ENCODE results near the gene RAMP3. TPM values are rescaled to one million over a fixed set of nuclear protein-coding genes. Genes with fewer than 3 reads are reported as not detected.

The RAMP3 gene
- total RNA-seq, 4 donors from 2014 or later, result 31.9 to 66.5 (median 46.1) TPM

- Histone ChIP-seq H3K4me1 (peaks cover 0 to 12% (median 5%) of the 10 kb centered on the region in 3 donors), H3K9me3 (peaks cover 0 to 1% (median 0%) of the 10 kb centered on the region in 3 donors), H3K36me3 (no peaks in the 10 kb centered on the region), H3K27me3 (peaks cover 49% of the 10 kb centered on the region), H3K4me3 (peak overlapping the region; percentile 6 to 53), H3K27ac (peak overlapping the region in 3 of 4 donors; percentile 51 to 60 (median 59))
- 100% methylated on average over 1 of the region's 1 CpG; no CpG with 5 or more reads in 1 of the 2 donors for WGBS, 2 donors (ENCODE audit: low coverage in 1 of 2)
- TF ChIP-seq EP300 (IDR thresholded peaks at IDR 0.05) (no peak), POLR2AphosphoS5 (IDR thresholded peaks at IDR 0.05) (no peak), CTCF (IDR thresholded peaks at IDR 0.05) (no peak), POLR2A (IDR thresholded peaks at IDR 0.05) (no peak)
- no peak for ATAC-seq
Observed at GRCh38 chr7:45158471-45158870, 880 bp downstream of the RAMP3 start.

- ATAC-seq, result no peak
- Histone ChIP-seq H3K36me3 (no peaks in the 10 kb centered on the region), H3K4me3 (peak overlapping the region in 1 of 2 donors; percentile 53), H3K27ac (peak overlapping the region in 2 of 4 donors; percentile 16 to 59), H3K4me1 (peaks cover 0 to 12% (median 5%) of the 10 kb centered on the region in 3 donors), H3K9me3 (peaks cover 0 to 10% (median 0%) of the 10 kb centered on the region in 3 donors), H3K27me3 (peaks cover 49% of the 10 kb centered on the region)
- 88% methylated on average over 1 of the region's 4 CpGs; no CpG with 5 or more reads in 1 of the 2 donors for WGBS, 2 donors (ENCODE audit: low coverage in 1 of 2)
- TF ChIP-seq POLR2A (IDR thresholded peaks at IDR 0.05) (no peak), POLR2AphosphoS5 (IDR thresholded peaks at IDR 0.05) (no peak), EP300 (IDR thresholded peaks at IDR 0.05) (no peak), CTCF (IDR thresholded peaks at IDR 0.05) (no peak)
Observed at GRCh38 chr7:45159296-45159695, 1.7 kb downstream of the RAMP3 start.

GRCh38 chr7:45160417-45160881 is 2.9 kb downstream of the RAMP3 start:
- H3K4me3 ChIP-seq, result peak overlapping the region in 1 of 2 donors; percentile 12
- TF ChIP-seq POLR2AphosphoS5 (IDR thresholded peaks at IDR 0.05) (no peak), CTCF (IDR thresholded peaks at IDR 0.05) (no peak), POLR2A (IDR thresholded peaks at IDR 0.05) (no peak), EP300 (IDR thresholded peaks at IDR 0.05) (no peak)
- peaks cover 0 to 8% (median 5%) of the 10 kb centered on the region in 3 donors for H3K4me1 ChIP-seq
- 55 to 66% methylated on average over 7 to 9 of the region's 10 CpGs for WGBS, 2 donors (ENCODE audit: low coverage in 1 of 2)
- peaks cover 44% of the 10 kb centered on the region for H3K27me3 ChIP-seq
- peak overlapping the region in 1 of 4 donors; percentile 4 for H3K27ac ChIP-seq
- peak; percentile 19 for ATAC-seq
- peaks cover 0 to 13% (median 0%) of the 10 kb centered on the region in 3 donors for H3K9me3 ChIP-seq
- no peaks in the 10 kb centered on the region for H3K36me3 ChIP-seq

GRCh38 chr7:45161138-45161537 is 3.5 kb downstream of the RAMP3 start:
- H3K4me3 ChIP-seq, result peak overlapping the region in 1 of 2 donors; percentile 12
- H3K4me1 ChIP-seq, result peaks cover 0 to 8% (median 5%) of the 10 kb centered on the region in 3 donors
- peaks cover 37% of the 10 kb centered on the region for H3K27me3 ChIP-seq
- TF ChIP-seq POLR2A (IDR thresholded peaks at IDR 0.05), result no peak
- WGBS, 2 donors (ENCODE audit: low coverage in 1 of 2), result 61 to 83% methylated on average over 3 to 4 of the region's 4 CpGs
- H3K9me3 ChIP-seq, result peaks cover 0 to 13% (median 0%) of the 10 kb centered on the region in 3 donors
- no peak for ATAC-seq
- H3K36me3 ChIP-seq, result no peaks in the 10 kb centered on the region
- H3K27ac ChIP-seq, result peak overlapping the region in 1 of 4 donors; percentile 4

- WGBS, 2 donors (ENCODE audit: low coverage in 1 of 2), result no CpG with 5 or more reads among the region's 9 CpGs
- Histone ChIP-seq H3K27ac (peak overlapping the region in 1 of 4 donors; percentile 17), H3K36me3 (no peaks in the 10 kb centered on the region), H3K4me1 (peaks cover 0 to 8% (median 5%) of the 10 kb centered on the region in 3 donors), H3K4me3 (no peak overlapping the region), H3K9me3 (peaks cover 0 to 13% (median 0%) of the 10 kb centered on the region in 3 donors), H3K27me3 (peaks cover 31% of the 10 kb centered on the region)
- TF ChIP-seq CTCF (IDR thresholded peaks at IDR 0.05) (no peak), POLR2A (IDR thresholded peaks at IDR 0.05) (no peak), POLR2AphosphoS5 (IDR thresholded peaks at IDR 0.05) (no peak), EP300 (IDR thresholded peaks at IDR 0.05) (no peak)
- ATAC-seq, result no peak
Observed at GRCh38 chr7:45161842-45162241, 4.3 kb downstream of the RAMP3 start.

All from gastroesophageal sphincter (tissue), 4 donors.